GM19193 (cell line): ENCODE data around the gene SLC11A2.

Experiments used
- POLR2A ChIP-seq: IDR thresholded peaks from 4 replicates; pipeline ENCODE4 v1.6.1; 2011; ENCODE audit not compliant: insufficient read depth, insufficient read length; ENCODE audit errors: extremely low read depth

Gene SLC11A2

GRCh38 chr12:51025836-51026638 lies at the start of gene SLC11A2:
Gene SLC11A2, minus strand, starts transcription at chr12:51026384. Its CDS starts 15,656 bp downstream, at chr12:51010728.
- TF ChIP-seq POLR2A = peak; percentile 76

DNA sequence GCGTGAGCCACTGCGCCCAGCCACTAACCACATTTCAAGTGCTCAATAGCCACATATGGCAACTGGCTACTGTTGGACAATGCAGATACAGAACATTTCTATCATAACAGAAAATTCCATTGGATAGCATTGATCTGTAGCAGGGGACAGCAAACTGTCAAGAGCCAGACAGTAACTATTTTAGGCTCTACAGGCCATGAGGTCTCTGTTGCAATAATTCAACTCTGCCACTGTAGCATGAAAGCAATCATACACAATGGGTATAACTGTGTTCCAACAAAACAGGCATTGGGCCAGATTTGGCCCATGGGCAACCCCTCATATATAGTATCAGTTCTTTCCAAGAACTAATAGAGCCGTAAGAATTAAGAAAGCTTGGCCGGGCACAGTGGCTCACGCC lies 49.2 kb upstream of the SLC11A2 start:
- no peak for TF ChIP-seq POLR2A

- no peak for TF ChIP-seq POLR2A
Measured at GRCh38 chr12:51071663-51072062, 45.5 kb upstream of the SLC11A2 start.

DNA sequence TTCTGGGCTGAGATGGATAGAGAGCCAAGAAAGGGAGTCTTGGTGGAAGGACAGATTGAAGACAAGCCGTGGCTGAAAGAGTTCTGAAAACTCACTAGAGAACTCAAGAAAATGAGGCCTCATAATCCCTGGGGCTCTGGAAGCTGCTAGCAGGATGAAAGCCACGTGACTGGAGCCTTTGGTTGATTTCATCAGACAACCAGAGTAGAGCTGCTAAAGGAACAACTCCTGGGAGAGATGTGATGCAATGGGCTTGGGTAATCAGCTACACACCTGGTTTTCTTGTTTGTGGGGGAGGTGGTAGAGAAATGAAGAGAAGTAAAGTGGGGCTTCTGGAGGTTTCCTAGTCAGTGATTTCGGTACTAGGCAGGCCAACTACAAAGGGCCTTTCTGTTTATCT lies 43.8 kb upstream of the SLC11A2 start:
- TF ChIP-seq POLR2A = no peak

- no peak for TF ChIP-seq POLR2A
Measured at GRCh38 chr12:51067771-51068170, 41.6 kb upstream of the SLC11A2 start.

GRCh38 chr12:51067229-51067628 lies 41.0 kb upstream of the SLC11A2 start:
- TF ChIP-seq POLR2A = no peak

DNA sequence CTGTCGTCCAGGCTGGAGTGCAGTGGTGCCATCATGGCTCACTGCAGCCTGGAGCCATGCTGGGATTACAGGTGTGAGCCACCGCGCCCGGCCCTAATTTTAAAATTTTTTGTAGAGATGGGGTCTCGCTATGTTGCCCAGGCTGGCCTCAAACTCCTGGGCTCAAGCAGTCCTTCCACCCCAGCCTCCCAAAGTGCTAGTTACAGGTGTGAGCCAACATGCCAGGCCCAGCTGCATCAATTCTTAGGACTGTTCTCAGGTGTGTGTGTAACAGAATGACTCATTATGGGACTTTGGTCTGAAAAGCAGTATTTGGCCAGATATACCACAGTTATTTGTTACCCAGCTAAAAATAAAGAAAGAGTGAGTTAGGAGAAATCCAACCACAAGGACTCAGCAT lies 39.3 kb upstream of the SLC11A2 start:
- TF ChIP-seq POLR2A = no peak

- no peak for TF ChIP-seq POLR2A
Measured at GRCh38 chr12:51062631-51063397, 36.6 kb upstream of the SLC11A2 start.

DNA sequence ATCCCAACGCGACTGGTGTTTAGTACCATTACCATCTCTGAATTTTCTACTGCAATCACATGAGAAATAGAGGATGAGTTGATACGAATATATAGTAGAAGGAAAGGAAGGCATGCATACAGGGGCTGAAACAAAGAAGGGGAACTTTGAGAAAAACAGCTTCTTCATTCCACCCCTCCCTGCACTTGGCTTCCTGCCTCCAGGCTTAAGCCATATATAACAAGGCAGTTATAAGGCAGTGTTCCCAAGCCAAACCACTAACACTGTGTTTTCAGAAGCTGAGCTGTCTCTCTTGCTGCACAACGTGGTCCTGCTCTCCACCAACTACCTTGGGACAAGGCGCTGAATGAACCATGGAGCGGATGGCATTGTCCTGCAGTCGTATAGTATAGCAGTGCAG lies 32.9 kb upstream of the SLC11A2 start:
- TF ChIP-seq POLR2A = no peak

DNA sequence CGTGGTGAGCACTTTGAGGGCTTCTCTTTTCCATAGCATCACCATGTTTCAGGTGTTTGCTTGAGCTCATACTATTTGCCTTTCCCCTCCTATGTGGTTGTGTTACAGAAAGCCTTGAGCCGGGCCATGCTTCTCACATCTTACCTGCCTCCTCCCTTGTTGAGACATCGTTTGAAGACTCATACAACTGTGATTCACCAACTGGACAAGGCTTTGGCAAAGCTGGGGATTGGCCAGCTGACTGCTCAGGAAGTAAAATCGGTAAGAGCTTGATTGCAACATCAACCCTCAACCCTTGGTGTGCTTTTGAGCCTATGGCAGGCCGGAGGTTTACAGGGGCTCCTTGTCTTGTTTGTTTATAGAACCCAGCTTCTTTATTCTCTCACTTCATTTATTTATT lies 30.1 kb upstream of the SLC11A2 start:
- TF ChIP-seq POLR2A = no peak

GRCh38 chr12:51055060-51055459 lies 28.9 kb upstream of the SLC11A2 start:
- TF ChIP-seq POLR2A = no peak

- no peak for TF ChIP-seq POLR2A
Measured at GRCh38 chr12:51051787-51052186, 25.6 kb upstream of the SLC11A2 start.

DNA sequence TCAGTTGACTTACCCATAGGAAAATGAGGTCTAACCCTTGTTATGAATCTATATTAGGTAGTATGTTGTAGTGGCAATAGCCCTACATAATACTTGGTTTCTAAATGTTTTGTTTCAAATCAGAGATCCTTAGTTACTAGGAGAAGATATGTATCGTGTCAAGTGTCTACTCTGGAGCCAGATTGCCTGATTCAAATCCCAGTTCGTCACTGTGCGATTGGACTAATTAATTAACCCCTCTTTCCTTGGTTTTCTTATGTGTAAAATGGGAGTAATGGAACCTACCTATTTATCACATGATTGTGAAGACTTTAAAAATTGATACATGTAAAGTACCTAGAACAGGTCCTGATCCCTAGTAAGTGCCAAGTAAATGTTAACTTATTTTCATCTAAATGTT lies 23.3 kb upstream of the SLC11A2 start:
- no peak for TF ChIP-seq POLR2A

GRCh38 chr12:51048661-51049251 lies 22.6 kb upstream of the SLC11A2 start:
- no peak for TF ChIP-seq POLR2A

DNA sequence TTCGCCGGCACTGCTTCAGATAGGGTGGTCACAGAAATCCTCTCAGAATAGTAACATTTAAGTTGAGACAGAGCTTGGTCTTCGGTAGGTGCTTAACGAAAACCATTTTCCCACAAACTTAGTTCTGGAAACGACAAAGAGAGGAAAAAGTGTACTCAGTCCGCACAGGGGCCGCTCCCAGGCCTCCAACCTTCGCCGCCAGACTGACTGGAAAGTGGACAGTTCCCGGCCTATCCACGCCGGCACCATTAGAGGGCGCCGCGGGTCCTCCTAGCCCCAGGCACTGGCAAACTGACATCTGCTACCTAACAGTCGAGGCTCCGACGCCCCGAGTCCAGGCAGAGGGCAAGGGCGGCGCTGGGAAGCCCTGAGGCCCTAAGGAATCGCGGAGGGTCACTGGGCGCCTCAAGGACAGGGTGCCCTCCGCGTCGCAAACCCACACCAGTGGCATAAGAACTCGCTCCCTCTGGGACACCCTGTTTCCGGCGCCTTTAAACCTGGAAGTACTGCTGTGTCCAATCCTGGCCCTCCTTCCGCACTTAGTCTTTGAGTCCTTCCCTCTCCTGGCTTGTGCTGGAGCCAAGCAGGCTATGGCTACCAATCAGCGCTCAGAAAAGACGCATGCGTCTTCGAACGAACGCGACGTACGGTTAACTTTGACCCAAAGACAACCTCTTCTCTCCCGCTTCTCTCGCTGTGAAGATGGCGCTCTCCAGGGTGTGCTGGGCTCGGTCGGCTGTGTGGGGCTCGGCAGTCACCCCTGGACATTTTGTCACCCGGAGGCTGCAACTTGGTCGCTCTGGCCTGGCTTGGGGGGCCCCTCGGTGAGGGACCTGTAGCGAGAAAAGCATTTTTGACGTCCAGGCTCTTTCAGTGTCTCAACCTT lies 21.7 kb upstream of the SLC11A2 start, which contains the start of gene LETMD1:
LETMD1 (plus strand) TSS at position 673 of the 886 bp plus-strand sequence; CDS start at position 703, 30 bp downstream.
- TF ChIP-seq POLR2A = peak; percentile 95
